Astrocyte (in vitro differentiated cells and primary cell): Measurements from ENCODE around the gene GRPEL2. TPM values are rescaled to one million over a fixed set of nuclear protein-coding genes. Genes with fewer than 3 reads are reported as not detected.
A peak's percentile ranks its signal among the peaks of the same experiment; 100 is the strongest.

Experiments
- DNase-seq: peaks from one replicate; pipeline ENCODE4 v3.0.0-alpha.2; 2010; ENCODE audit warnings: low read depth
- FAIRE-seq: peaks from 2 replicates; lab custom pipeline; 2011; peaks lifted over from hg19 to GRCh38; lab: Jason Lieb, UNC
- H2AFZ ChIP-seq: 2 replicates; pipeline ENCODE4 v1.6.0; 2012; ENCODE audit warnings: low read depth, low read length, inconsistent platforms
- H3K27ac ChIP-seq: 2 replicates; pipeline ENCODE4 v1.5.1; 2011; ENCODE audit warnings: low read depth, low read length, inconsistent platforms
- H3K27me3 ChIP-seq: 2 replicates; pipeline ENCODE4 v1.6.0; 2011; ENCODE audit warnings: low read length, inconsistent platforms; ENCODE audit not compliant: insufficient read depth
- H3K36me3 ChIP-seq: 2 replicates; pipeline ENCODE4 v1.5.1; 2011; ENCODE audit warnings: low read length, inconsistent platforms; ENCODE audit not compliant: insufficient read depth
- H3K4me1 ChIP-seq: 2 replicates; pipeline ENCODE4 v1.5.1; 2011; ENCODE audit warnings: low read length, inconsistent platforms; ENCODE audit not compliant: insufficient read depth
- H3K4me2 ChIP-seq: 2 replicates; pipeline ENCODE4 v1.6.0; 2012; ENCODE audit warnings: low read length, inconsistent platforms
- H3K4me3 ChIP-seq: 2 replicates; pipeline ENCODE4 v1.5.1; 2011; ENCODE audit warnings: low read depth, mild to moderate bottlenecking, low read length, inconsistent platforms; ENCODE audit not compliant: insufficient read depth
- H3K79me2 ChIP-seq: 2 replicates; pipeline ENCODE4 v1.6.0; 2012; ENCODE audit warnings: mild to moderate bottlenecking, low read length, inconsistent platforms; ENCODE audit not compliant: insufficient read depth
- H3K9ac ChIP-seq: 2 replicates; pipeline ENCODE4 v1.6.0; 2012; ENCODE audit warnings: mild to moderate bottlenecking, low read length, inconsistent platforms
- H3K9me3 ChIP-seq: 2 replicates; pipeline ENCODE4 v1.5.1; 2012; ENCODE audit warnings: low read depth, mild to moderate bottlenecking, low read length, inconsistent platforms; ENCODE audit not compliant: insufficient read depth
- H4K20me1 ChIP-seq: 2 replicates; pipeline ENCODE4 v1.6.0; 2012; ENCODE audit warnings: low read length, inconsistent platforms; ENCODE audit not compliant: insufficient read depth
- H3K27ac Mint-ChIP-seq: one replicate; pipeline ENCODE4 v1.8.0; 2021; ENCODE audit warnings: mild to moderate bottlenecking, mixed read lengths; ENCODE audit not compliant: unreplicated experiment
- H3K27me3 Mint-ChIP-seq: one replicate; pipeline ENCODE4 v1.8.0; 2021; ENCODE audit warnings: low read depth, mixed read lengths; ENCODE audit not compliant: unreplicated experiment
- H3K36me3 Mint-ChIP-seq: one replicate; pipeline ENCODE4 v1.8.0; 2021; ENCODE audit warnings: low read depth, mixed read lengths; ENCODE audit not compliant: unreplicated experiment
- H3K4me1 Mint-ChIP-seq: one replicate; pipeline ENCODE4 v1.8.0; 2021; ENCODE audit warnings: low read depth, mixed read lengths; ENCODE audit not compliant: unreplicated experiment
- H3K4me3 Mint-ChIP-seq: one replicate; pipeline ENCODE4 v1.8.0; 2021; ENCODE audit warnings: mild to moderate bottlenecking, moderate library complexity, mixed read lengths; ENCODE audit not compliant: unreplicated experiment
- H3K9me3 Mint-ChIP-seq: one replicate; pipeline ENCODE4 v1.8.0; 2021; ENCODE audit warnings: mild to moderate bottlenecking, mixed read lengths; ENCODE audit not compliant: unreplicated experiment
- EZH2 ChIP-seq: IDR thresholded peaks from 2 replicates; pipeline ENCODE4 v1.6.1; 2012; ENCODE audit warnings: mild to moderate bottlenecking, low read length, inconsistent platforms; ENCODE audit not compliant: insufficient read depth
- total RNA-seq: library from RNA; stranded (reverse); gene quantifications from 2 replicates; pipeline ENCODE4 v1.2.1, GENCODE V29; 2021
- TF ChIP-seq, protein P1 (sequence below): IDR thresholded peaks from 2 replicates; pipeline ENCODE4 v1.5.1; 2011; ENCODE audit warnings: low read depth, mild to moderate bottlenecking, inconsistent platforms, low read length, moderate library complexity; ENCODE audit not compliant: insufficient read depth

The GRPEL2 gene
- total RNA-seq, 1 donor from 2014 or later: 26.0 TPM

DNA sequence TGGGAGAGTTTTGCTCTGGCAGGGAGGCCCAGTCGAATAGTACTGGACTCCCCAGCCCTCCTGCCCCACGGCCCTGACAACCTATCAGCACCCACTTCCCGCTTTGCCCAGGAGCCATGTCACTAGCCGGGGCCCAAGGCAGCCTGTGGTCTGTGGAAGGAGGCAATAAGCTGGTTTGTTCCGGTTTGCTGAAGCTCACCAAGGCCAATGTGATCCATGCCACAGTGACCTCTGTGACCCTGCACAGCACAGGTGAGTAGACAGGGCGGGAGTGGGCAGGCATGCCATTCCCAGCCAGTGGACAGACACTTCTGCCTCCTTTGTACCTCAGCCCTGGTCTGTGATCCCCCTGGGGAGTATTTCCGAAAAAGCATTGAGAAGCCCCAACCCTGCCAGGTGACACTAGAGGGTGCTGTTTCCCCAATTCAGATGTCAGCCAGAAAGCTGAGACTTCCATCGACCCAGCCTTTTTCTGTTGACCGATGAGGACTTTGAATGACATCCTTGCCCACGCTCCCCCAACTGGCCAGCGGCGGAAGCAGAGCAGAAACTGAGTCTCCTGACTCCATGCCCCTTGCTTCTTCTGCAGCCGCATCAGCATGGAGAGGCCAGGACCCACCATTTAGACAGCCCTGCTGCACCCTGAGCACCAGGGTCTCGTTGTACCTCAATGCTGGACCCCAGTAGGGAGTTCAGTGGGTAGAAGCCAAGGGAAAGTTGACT, 22.1 kb downstream of the GRPEL2 start:
- H2AFZ ChIP-seq: peak overlapping the region; percentile 48
- H3K4me3 ChIP-seq: no peak overlapping the region
- H3K9me3 Mint-ChIP-seq: no peaks in the 10 kb centered on the region
- no peak overlapping the region for H3K27ac ChIP-seq
- H3K27me3 Mint-ChIP-seq: no peaks in the 10 kb centered on the region
- peaks cover 16% of the 10 kb centered on the region for H3K4me1 Mint-ChIP-seq
- H3K27ac Mint-ChIP-seq: peak overlapping the region; percentile 48
- H3K79me2 ChIP-seq: no peaks in the 10 kb centered on the region
- FAIRE-seq (no peak), DNase-seq (peak; percentile 18)
- H3K4me2 ChIP-seq: peak overlapping the region; percentile 8
- no peaks in the 10 kb centered on the region for H3K9me3 ChIP-seq
- no peaks in the 10 kb centered on the region for H3K36me3 ChIP-seq
- TF ChIP-seq EZH2: no peak
- TF ChIP-seq, protein P1, sequence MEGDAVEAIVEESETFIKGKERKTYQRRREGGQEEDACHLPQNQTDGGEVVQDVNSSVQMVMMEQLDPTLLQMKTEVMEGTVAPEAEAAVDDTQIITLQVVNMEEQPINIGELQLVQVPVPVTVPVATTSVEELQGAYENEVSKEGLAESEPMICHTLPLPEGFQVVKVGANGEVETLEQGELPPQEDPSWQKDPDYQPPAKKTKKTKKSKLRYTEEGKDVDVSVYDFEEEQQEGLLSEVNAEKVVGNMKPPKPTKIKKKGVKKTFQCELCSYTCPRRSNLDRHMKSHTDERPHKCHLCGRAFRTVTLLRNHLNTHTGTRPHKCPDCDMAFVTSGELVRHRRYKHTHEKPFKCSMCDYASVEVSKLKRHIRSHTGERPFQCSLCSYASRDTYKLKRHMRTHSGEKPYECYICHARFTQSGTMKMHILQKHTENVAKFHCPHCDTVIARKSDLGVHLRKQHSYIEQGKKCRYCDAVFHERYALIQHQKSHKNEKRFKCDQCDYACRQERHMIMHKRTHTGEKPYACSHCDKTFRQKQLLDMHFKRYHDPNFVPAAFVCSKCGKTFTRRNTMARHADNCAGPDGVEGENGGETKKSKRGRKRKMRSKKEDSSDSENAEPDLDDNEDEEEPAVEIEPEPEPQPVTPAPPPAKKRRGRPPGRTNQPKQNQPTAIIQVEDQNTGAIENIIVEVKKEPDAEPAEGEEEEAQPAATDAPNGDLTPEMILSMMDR: peak; percentile 94
- no peak overlapping the region for H3K4me3 Mint-ChIP-seq
- no peaks in the 10 kb centered on the region for H3K4me1 ChIP-seq
- H4K20me1 ChIP-seq: no peaks in the 10 kb centered on the region
- no peak overlapping the region for H3K9ac ChIP-seq
- no peaks in the 10 kb centered on the region for H3K27me3 ChIP-seq
- H3K36me3 Mint-ChIP-seq: no peaks in the 10 kb centered on the region

DNA sequence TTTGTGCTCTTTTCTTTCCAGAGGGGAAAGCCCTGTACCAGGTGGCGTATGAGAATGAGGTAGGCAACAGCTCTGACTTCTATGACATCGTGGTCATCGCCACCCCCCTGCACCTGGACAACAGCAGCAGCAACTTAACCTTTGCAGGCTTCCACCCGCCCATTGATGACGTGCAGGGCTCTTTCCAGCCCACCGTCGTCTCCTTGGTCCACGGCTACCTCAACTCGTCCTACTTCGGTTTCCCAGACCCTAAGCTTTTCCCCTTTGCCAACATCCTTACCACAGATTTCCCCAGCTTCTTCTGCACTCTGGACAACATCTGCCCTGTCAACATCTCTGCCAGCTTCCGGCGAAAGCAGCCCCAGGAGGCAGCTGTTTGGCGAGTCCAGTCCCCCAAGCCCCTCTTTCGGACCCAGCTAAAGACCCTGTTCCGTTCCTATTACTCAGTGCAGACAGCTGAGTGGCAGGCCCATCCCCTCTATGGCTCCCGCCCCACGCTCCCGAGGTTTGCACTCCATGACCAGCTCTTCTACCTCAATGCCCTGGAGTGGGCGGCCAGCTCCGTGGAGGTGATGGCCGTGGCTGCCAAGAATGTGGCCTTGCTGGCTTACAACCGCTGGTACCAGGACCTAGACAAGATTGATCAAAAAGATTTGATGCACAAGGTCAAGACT, 22.8 kb downstream of the GRPEL2 start:
- Histone ChIP-seq H3K79me2 (no peaks in the 10 kb centered on the region), H3K4me1 (no peaks in the 10 kb centered on the region), H3K4me3 (no peak overlapping the region), H4K20me1 (no peaks in the 10 kb centered on the region), H2AFZ (peak overlapping the region; percentile 48), H3K36me3 (no peaks in the 10 kb centered on the region), H3K27me3 (no peaks in the 10 kb centered on the region), H3K9ac (no peak overlapping the region), H3K4me2 (no peak overlapping the region), H3K9me3 (no peaks in the 10 kb centered on the region), H3K27ac (no peak overlapping the region)
- no peak for FAIRE-seq
- peak overlapping the region; percentile 38 for H3K27ac Mint-ChIP-seq
- DNase-seq: no peak
- no peaks in the 10 kb centered on the region for H3K27me3 Mint-ChIP-seq
- no peaks in the 10 kb centered on the region for H3K9me3 Mint-ChIP-seq
- TF ChIP-seq, protein P1: no peak
- TF ChIP-seq EZH2: no peak
- no peak overlapping the region for H3K4me3 Mint-ChIP-seq
- peaks cover 16% of the 10 kb centered on the region for H3K4me1 Mint-ChIP-seq
- no peaks in the 10 kb centered on the region for H3K36me3 Mint-ChIP-seq

DNA sequence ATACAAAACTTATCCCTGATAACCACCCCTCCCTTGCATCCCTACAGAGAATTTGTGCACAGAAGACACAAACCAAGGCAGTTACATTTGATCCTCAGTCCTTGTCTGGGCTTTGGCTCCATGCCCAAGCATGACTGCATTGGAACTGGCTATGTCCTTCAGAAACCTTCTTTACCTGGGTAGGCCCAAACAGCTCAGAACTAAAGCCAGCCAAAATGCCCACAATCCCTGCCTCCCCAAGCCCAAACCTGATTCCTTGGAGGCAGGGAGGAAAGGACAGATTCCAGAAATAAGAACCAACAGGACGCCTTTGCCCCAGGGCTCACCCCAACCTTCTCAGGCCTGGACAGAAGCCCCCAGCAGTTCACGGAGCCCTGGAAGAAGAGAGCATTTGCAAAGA, 25.6 kb downstream of the GRPEL2 start:
- H3K27ac Mint-ChIP-seq: no peak overlapping the region
- H3K4me2 ChIP-seq: no peak overlapping the region
- H3K4me3 Mint-ChIP-seq: no peak overlapping the region
- H3K9me3 Mint-ChIP-seq: no peaks in the 10 kb centered on the region
- no peaks in the 10 kb centered on the region for H3K36me3 Mint-ChIP-seq
- H2AFZ ChIP-seq: no peak overlapping the region
- no peaks in the 10 kb centered on the region for H3K9me3 ChIP-seq
- H3K36me3 ChIP-seq: no peaks in the 10 kb centered on the region
- FAIRE-seq (no peak), DNase-seq (no peak)
- no peaks in the 10 kb centered on the region for H3K4me1 ChIP-seq
- H3K27ac ChIP-seq: no peak overlapping the region
- H3K4me1 Mint-ChIP-seq: peaks cover 16% of the 10 kb centered on the region
- no peaks in the 10 kb centered on the region for H3K79me2 ChIP-seq
- H3K9ac ChIP-seq: no peak overlapping the region
- H4K20me1 ChIP-seq: no peaks in the 10 kb centered on the region
- H3K4me3 ChIP-seq: no peak overlapping the region
- no peak for TF ChIP-seq EZH2
- TF ChIP-seq, protein P1: no peak
- H3K27me3 Mint-ChIP-seq: no peaks in the 10 kb centered on the region
- H3K27me3 ChIP-seq: no peaks in the 10 kb centered on the region
